GM19397 (cell line): ENCODE measurements around the gene CNOT1.
A peak's percentile ranks its signal among the peaks of the same experiment; 100 is the strongest.

Experiments
- ATAC-seq: cut with Tn5 transposase; IDR thresholded peaks from one replicate; pipeline ENCODE4 v1.9.1; 2021; ENCODE audit warnings: mild to moderate bottlenecking, moderate library complexity; ENCODE audit not compliant: unreplicated experiment

CNOT1 gene

DNA sequence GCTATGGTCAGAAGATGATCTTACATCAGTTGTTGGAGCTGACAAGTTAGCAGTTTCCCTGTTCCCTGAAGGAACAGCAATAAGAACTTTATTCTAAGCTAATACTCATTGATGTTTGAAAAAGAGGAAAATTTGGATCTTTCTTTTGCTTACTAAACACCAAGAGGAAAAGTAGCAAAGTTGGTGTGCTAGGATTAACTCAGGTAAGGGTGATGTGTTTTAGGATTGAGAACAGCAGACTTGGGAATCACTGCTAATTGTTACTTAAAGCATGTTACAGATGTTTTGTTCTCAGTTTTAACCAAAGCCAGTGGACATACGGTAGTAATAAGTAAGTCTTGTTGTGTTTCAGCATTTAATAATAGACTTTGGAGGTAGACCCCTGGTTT, 110.7 kb downstream of the CNOT1 start:
- no peak for ATAC-seq

DNA sequence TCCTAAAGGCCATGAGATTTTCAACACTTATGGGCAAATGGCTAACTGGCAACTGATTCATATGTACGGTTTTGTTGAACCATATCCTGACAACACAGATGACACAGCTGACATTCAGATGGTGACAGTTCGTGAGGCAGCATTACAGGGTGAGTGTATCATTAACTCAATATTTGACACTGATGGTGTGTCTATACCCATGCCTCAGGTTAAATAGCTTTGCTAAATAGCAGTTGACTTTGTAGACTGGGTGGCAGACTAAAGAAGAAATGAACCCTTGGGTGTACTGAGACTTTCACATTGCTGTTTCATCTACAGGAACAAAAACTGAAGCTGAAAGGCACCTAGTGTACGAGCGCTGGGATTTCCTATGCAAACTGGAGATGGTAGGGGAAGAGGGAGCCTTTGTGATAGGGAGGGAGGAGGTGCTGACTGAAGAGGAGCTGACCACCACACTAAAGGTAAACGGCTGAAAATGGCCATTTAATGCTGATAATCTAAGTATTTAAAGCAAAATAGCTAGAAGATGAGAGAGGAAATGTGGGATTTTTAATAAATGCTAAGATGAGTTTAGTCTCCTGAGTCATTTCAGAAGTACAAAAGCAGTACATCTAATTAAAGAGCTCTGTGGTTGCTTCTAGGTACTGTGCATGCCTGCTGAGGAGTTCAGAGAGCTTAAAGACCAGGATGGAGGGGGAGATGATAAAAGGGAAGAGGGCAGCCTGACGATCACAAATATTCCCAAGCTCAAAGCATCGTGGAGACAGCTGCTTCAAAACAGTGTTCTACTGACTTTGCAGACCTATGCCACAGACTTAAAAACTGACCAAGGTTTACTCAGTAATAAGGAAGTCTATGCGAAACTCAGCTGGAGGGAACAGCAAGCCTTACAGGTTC, 111.3 kb downstream of the CNOT1 start:
- peak; percentile 36 for ATAC-seq

DNA sequence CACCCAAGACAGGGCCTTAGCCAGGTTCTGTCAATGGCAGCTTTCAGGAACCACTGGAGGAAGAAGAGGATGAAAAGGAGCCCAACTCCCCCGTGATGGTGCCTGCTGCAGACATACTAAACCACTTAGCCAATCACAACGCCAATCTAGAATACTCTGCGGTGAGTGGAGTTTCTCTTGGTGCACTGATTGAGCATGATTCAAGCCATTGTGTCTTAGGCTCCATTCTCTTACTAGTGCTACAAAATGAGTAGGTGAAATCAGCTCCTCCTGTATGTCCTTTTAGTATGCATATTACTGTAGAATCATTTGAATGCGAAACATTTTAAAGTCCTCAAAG, 112.9 kb downstream of the CNOT1 start:
- no peak for ATAC-seq

DNA sequence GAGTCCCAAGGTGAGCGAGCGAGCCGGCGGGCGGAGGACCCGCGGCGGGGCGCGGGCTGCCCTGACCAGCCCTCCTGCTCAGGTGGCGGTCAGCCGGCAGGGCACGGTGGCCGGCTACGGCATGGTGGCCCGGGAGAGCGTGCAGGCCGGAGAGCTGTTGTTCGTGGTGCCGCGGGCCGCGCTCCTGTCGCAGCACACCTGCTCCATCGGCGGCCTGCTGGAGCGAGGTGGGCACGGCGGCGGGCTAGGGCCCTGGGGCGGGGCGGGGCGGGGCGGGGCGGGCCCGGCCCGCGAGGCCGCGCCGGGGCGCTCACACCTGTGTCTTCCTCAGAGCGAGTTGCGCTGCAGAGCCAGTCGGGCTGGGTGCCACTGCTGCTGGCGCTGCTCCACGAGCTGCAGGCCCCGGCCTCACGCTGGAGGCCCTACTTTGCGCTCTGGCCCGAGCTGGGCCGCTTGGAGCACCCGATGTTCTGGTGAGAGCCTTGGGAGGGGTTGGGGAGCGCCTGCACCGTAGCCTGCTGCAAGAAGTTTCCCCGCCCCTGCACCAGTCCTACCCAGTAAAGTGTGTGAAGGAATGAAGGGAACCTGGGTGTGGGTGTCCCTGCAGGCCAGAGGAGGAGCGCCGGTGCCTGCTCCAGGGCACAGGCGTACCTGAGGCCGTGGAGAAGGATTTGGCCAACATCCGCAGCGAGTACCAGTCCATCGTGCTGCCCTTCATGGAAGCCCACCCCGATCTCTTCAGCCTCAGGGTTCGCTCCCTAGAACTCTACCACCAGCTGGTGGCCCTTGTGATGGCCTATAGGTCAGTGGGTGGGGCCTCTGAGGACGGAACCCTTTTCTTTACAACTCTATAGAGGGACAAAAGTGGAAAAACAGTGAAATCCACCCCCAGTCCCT, 113.5 kb downstream of the CNOT1 start:
- peak; percentile 27 for ATAC-seq

DNA sequence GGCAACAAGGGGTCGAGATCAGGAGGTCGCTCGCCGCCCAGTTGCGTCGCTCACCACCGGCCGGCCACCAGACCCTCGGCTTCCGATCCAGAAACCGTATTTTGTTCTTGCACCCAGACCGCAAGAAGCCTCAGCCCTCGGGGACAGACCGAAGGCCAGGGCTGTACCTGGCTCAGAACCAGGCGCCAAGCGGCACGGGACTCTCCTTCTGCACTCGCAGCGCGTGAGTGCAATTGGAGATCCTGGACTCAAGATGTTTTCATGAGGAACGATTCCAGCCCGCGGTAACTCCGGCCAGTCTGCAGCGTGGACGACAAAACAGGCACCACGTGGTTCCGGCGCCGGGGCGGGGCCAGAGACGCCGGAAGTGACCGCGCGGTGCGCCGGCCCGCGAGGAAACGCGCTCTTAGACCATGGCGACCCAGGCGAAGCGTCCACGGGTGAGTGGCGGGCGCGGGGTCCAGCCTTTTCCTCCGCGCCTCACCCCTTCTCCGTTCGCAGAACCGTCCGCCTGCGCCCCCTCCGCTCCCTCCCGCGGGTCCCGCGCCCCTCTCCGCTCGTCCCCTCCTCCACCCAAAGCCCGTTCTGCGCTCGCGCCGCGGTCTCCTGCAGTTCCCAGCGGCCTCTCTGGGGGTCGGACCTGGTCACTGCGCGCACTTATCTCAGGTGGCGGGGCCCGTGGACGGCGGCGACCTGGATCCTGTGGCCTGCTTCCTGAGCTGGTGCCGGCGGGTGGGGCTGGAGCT, 114.3 kb downstream of the CNOT1 start, which contains the start of gene SETD6:
Gene SETD6 (plus strand): TSS at position 393 of the 746 bp plus-strand sequence. CDS start 21 bp downstream, at position 414.
- peak; percentile 72 for ATAC-seq

DNA sequence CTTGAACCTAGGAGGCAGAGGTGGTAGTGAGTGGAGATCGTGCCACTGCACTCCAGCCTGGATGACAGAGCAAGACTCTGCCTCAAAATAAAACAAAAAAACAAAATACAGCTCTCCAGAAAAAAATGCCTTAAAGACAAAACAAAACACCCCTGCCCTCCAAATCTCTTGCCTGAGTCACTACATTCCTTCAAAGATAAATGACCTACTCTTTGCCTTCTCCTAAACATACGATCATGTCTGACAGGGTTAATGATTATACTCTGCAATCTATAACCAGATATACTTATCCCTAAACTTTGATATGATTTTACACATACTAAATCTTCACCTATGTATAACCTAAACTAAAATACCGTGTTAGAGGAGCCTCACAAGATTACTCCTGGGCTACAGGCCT, 115.8 kb downstream of the CNOT1 start:
- no peak for ATAC-seq

DNA sequence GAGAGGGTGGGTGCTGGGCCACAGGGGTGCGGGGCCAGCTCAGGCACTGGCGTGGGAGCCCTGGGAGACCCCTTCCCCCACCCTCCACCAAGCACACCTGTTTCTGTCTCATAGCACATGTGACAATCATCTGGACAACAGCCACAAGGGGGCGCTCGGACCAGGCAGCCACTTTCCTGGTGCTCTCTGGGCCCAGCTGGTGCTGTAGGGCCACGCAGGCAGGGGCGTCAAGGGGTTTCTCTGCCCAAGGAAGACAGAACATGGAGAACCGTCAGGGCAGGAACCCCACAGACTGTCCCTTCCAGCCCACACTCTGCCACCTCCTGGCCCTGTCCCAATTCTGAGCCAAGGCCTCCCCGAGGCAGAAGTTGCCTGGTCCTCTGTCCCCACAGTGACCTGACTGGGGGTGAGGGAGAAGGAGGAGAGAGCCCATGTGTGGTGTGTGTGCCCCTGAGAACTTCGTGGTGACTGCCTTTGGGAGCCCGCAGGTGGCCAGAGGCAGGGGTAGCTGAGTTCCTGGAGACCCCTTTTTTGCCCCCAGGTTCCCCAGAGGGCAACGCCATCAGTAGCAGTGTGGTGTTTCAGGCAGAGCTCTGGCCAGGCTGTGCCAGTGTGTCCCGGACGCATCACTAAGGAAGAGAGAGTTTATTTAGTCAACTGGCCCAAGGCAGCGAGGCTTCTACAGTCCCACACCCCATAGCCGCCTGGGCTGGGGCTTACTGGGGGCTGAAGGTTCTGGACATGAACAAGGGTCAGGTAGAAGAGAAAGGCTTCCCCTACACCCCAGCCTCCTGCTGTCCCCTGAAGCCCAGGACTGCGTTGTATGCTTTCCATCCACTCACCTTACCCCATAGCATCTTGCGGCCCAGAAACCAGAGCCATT, 117.5 kb downstream of the CNOT1 start:
- peak; percentile 35 for ATAC-seq

DNA sequence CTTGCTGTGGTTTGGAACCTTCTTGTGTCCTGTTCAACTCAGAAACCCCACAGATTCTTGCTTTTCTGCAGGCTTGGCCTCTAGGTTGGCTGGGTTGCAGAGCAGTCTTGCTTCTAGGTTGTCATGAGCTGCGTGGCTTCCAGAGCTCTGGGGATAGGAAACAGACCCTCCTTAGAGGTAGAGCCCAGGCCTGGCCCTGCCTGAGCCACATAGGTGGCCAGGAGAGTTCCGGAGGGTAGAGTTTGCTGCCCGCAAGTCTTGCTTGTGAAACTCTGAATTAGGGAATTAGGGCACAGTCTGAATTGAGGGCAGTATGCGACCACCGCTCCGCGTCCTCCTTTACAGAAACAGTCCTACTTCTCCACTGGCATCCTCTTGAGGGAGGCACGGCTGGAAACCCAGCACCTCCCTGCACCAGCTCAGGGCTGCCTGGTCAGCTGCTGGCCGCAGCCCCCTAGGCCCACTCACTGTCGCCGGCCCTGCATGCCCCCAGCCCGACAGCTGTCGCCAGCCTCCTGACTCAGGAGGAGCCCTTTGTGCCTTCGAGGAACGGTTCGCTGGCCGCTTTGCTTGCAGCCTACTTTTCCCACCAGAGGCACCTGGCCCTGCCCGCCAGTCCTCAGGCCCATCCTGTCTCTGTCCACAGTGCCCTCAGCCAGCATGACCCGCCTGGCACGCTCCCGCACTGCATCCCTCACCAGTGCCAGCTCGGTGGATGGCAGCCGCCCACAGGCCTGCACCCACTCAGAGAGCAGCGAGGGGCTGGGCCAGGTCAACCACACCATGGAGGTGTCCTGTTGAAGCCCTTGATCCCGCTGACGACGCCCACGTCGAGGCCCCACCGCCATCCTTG, 118.6 kb downstream of the CNOT1 start:
- no peak for ATAC-seq

DNA sequence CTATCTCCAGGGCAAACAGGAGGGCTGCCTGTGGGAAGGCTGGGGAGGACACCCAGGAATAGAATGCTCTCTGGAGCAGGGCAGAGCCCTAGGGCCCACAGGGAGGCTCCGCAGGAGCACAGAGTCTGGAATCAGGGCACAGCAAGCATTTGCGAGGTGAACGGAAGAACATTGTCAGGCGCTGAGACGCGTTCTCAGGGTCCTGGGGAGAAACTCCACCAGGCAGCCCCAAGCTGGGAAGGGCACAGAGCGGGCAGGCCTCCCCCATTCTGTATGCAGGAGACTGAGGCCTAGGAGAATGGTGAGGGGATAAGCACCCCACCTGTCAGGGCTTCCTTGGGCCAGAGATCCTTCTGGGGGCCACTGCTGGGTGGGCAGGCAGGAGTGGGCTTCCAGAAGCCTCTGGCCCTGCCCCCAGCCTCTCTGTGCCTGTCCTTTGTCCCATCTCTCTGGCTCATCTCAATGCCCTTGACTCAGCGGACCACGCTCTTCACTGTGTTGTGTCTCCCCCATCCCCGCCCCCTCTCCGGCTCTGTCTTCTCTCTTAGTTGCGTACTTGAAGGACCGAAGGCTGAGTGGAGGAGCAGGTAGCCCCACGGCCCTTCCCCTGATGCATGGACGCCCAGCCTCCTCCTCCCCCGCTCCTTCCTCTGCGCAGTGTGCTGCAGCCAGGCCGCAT, 119.4 kb downstream of the CNOT1 start:
- no peak for ATAC-seq

DNA sequence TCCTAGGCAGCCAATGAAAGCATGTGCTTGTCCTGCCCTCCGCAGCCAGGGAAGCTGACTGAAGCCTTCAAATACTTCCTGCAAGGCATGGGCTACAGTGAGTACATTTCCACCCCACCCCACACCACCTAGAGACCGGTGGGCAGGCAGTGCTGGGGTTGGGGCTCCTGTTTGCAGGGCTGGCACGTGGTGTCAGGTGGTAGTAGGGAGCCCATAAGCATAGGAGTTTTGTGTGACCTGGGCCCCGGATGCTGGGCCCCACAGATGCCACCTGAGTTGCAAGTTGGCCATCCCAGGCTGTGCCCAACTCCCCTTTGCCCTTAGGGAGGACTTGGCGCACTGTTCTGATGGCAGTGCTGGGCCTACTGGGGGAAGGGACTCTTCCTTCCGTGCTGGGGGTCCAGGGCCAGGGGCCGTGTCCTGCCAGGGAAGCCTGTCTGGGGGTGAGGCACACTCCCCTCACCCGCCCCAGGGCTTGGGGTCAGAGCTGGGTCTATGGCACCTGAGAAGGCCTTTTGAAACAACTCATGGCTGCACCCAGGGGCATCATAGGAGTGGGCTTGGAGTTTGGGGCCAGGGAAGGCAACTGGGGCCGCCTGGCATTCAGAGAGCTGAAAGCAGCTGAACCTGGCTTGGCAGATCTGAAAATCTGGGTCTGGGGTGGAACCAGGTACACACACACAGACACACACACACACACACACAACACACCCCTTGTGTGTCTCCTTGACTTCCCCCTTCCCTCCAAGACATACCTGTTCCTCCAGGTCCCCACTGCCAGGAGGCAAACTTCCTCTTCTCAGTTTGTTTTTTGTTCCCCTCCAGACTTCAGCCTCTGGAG, 120.2 kb downstream of the CNOT1 start:
- ATAC-seq = no peak

DNA sequence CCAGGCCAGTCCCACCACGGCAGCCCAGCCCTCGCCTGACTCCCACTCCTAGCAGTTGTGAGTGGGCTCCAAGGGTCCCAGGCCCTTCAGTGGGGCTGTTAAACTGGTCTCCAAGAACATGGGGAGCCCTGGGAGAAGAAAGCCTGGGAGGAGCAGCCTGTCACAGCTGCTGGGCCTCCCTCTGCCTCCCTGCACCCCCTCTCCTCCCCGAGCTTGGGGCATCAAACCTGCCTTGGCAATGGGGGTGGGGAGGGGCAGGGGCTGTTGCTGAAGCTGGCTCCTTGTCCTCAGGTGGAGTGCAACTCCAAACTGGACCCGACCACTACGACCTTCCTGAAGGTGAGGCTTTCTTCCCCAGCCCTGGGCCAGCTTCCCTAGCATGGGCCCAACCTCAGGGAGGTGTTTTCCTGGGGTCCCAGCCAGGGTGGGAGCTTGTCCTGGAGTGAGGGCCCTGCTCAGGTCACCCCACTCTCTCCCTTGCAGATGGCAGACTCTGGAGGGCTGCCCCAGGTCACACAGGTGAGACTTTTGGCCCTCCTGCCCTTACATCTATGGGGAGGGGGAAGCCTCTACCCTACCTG, 120.9 kb downstream of the CNOT1 start:
- no peak for ATAC-seq

DNA sequence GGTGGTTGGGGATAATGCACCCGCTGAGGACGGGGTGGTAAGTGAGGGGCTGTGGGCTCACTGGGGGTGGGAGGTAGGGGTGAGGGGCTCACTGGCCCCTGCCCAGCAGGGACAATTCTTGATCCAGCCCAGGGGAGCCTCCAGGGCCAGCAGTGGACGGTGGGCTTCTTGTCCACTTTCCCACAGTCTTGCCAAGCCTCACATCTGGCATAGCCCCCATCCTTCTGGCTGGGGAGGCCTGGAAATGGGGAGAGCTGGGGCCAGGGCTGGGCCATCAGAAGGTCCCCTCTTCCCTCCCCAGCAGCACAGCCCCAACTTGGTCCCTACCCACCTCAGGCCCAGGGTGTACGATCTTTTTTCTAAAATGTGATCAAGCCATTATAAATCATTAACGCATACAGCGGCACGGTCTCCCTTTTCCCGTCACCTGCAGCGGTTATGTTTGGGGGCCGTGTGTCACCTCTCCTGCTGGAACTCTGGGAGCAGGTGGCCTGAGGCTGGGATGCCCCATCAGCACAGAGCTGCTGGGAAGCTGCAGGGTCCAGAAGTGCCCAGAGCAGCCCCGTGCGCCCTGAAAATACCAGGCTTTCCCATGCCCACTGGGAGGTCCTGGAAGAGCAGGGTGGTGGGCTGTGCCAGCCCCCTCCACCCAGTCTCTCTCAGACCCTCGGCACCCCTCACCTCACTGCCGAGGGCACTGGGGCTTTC, 121.5 kb downstream of the CNOT1 start:
- ATAC-seq = no peak

DNA sequence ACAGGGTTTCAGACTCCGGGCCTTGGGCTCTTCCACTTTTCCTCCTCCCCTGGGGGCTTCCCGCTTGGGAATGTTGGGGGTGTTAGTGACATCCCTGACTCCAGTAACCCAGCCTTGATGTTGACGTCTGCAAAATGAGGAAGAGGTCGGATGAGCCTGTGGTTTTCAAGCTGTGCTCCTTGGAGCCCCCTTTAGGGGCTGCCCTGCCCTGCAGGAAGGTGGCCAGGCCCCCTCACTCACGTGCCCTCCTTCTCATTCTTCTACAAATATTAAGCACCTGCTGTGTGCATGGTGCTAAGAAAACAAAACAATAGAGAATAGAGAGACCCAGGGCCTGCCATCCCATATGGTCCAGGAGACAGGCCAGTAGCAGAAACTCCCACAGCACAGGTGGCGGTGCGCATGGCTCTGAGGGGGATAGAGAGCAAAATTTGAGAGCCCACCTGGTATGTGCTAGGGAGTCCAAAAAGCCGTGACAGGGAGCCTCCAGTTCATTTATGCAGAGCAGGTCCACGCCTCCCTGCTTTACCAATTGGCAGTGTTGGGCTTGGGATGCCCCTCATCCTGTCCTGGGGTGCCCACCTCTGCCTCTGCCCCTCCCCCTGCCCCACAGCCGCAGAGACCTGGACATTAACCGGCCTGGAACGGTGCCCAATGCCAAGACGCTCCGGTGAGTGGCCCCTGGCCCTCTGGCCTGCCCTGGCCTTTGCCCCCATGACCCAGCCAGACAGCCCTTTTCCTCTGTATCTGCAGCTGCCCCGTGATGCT, 122.2 kb downstream of the CNOT1 start:
- ATAC-seq = no peak

DNA sequence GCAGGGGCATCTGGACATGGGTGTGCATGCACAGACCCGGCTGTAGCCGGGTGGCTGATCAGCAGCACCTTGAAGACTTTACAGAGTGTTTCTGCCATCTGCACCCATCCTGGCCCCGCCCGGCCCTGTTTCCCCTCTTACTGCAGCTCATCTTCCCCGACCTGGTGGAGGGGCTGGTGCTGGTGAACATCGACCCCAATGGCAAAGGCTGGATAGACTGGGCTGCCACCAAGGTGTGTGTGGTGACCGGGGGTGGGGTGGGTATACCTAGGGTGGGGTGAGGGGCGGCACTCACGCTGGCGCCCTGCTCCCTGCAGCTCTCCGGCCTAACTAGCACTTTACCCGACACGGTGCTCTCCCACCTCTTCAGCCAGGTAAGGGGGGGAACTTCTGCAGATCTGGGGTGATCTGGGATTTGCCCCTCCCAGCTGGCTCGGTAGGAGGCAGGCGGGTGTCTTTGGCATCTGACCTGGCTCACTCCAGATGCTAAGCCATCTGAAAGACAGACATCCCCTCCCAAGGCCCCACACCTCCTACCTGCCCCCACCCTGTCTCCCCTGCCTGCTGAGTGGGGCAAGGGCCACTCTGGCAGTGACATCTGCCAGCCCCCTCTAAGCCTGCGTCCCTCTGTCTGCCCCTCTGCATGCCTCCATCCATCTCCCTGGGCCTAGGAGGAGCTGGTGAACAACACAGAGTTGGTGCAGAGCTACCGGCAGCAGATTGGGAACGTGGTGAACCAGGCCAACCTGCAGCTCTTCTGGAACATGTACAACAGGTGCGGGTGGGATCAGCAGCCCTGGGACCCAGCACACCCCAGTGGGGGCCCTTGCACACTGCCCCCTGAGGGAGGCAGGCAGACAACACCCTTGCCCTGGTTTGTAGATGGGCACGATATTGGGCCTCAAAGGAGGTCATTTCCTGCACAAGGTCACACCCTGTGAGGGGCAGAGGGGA, 123.1 kb downstream of the CNOT1 start:
- no peak for ATAC-seq
